Osteoblast (primary cell): Measurements from ENCODE around the gene LDB1. TPM values are rescaled to one million over a fixed set of nuclear protein-coding genes. Genes with fewer than 3 reads are reported as not detected.

Experiments used
- DNase-seq: peaks from one replicate; pipeline ENCODE4 v3.0.0; 2011; ENCODE audit warnings: low spot score, mixed read lengths; ENCODE audit not compliant: insufficient read length; ENCODE audit errors: missing footprints
- H2AFZ ChIP-seq: 2 replicates; pipeline ENCODE4 v1.6.0; 2011; ENCODE audit warnings: mild to moderate bottlenecking, low read length
- H3K27ac ChIP-seq: 2 replicates; pipeline ENCODE4 v1.5.1; 2011; ENCODE audit warnings: mild to moderate bottlenecking, low read depth, low read length, moderate library complexity
- H3K27me3 ChIP-seq: 2 replicates; pipeline ENCODE4 v1.6.0; 2012; ENCODE audit warnings: mild to moderate bottlenecking, control low read depth, inconsistent platforms, low read length, moderate library complexity; ENCODE audit not compliant: insufficient read depth
- H3K36me3 ChIP-seq: 2 replicates; pipeline ENCODE4 v1.5.1; 2011; ENCODE audit warnings: mild to moderate bottlenecking, low read length, control low read depth, moderate library complexity; ENCODE audit not compliant: insufficient read depth
- H3K4me1 ChIP-seq: 2 replicates; pipeline ENCODE4 v1.5.1; 2011; ENCODE audit warnings: mild to moderate bottlenecking, low read length, control low read depth, moderate library complexity; ENCODE audit not compliant: insufficient read depth
- H3K4me2 ChIP-seq: 2 replicates; pipeline ENCODE4 v1.6.0; 2011; ENCODE audit warnings: mild to moderate bottlenecking, low read length; ENCODE audit not compliant: insufficient read depth
- H3K4me3 ChIP-seq: fragments of 200-600 bp; sonication (generic); 3 replicates; pipeline ENCODE4 v1.5.1; 2012; ENCODE audit warnings: mild to moderate bottlenecking, low read length, inconsistent platforms; ENCODE audit not compliant: insufficient read depth
- H3K79me2 ChIP-seq: 2 replicates; pipeline ENCODE4 v1.6.0; 2012; ENCODE audit warnings: mild to moderate bottlenecking, low read length, control low read depth, inconsistent platforms; ENCODE audit not compliant: insufficient read depth
- H3K9me3 ChIP-seq: 2 replicates; pipeline ENCODE4 v1.5.1; 2011; ENCODE audit warnings: low read depth, low read length, control low read depth
- H4K20me1 ChIP-seq: 2 replicates; pipeline ENCODE4 v1.6.0; 2012; ENCODE audit warnings: mild to moderate bottlenecking, low read length, control low read depth; ENCODE audit not compliant: insufficient read depth
- total RNA-seq: library from RNA; depleted of rRNA; stranded (reverse); fragments of >200 nt; gene quantifications from 2 replicates; pipeline ENCODE4 v1.2.3, GENCODE V29; 2012
- TF ChIP-seq, protein P1 (sequence below): IDR thresholded peaks from 2 replicates; pipeline ENCODE4 v1.5.1; 2011; ENCODE audit warnings: mild to moderate bottlenecking, low read depth, low read length, moderate library complexity; ENCODE audit errors: extremely low read depth

LDB1 gene
- total RNA-seq, 1 donor = 62.2 TPM

- Histone ChIP-seq H3K9me3 (no peaks in the 10 kb centered on the region), H3K36me3 (peaks cover 32% of the 10 kb centered on the region), H4K20me1 (peaks cover 56% of the 10 kb centered on the region), H3K27me3 (no peaks in the 10 kb centered on the region), H3K4me2 (peak overlapping the region; percentile 97), H3K27ac (peak overlapping the region; percentile 73), H2AFZ (no peak overlapping the region), H3K4me3 (peak overlapping the region; percentile 88), H3K4me1 (peaks cover 47% of the 10 kb centered on the region), H3K79me2 (peaks cover 78% of the 10 kb centered on the region)
- DNase-seq = peak; percentile 53
- TF ChIP-seq, protein P1, sequence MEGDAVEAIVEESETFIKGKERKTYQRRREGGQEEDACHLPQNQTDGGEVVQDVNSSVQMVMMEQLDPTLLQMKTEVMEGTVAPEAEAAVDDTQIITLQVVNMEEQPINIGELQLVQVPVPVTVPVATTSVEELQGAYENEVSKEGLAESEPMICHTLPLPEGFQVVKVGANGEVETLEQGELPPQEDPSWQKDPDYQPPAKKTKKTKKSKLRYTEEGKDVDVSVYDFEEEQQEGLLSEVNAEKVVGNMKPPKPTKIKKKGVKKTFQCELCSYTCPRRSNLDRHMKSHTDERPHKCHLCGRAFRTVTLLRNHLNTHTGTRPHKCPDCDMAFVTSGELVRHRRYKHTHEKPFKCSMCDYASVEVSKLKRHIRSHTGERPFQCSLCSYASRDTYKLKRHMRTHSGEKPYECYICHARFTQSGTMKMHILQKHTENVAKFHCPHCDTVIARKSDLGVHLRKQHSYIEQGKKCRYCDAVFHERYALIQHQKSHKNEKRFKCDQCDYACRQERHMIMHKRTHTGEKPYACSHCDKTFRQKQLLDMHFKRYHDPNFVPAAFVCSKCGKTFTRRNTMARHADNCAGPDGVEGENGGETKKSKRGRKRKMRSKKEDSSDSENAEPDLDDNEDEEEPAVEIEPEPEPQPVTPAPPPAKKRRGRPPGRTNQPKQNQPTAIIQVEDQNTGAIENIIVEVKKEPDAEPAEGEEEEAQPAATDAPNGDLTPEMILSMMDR = no peak
Measured at GRCh38 chr10:102113261-102113955, 6.8 kb downstream of the LDB1 start.

DNA sequence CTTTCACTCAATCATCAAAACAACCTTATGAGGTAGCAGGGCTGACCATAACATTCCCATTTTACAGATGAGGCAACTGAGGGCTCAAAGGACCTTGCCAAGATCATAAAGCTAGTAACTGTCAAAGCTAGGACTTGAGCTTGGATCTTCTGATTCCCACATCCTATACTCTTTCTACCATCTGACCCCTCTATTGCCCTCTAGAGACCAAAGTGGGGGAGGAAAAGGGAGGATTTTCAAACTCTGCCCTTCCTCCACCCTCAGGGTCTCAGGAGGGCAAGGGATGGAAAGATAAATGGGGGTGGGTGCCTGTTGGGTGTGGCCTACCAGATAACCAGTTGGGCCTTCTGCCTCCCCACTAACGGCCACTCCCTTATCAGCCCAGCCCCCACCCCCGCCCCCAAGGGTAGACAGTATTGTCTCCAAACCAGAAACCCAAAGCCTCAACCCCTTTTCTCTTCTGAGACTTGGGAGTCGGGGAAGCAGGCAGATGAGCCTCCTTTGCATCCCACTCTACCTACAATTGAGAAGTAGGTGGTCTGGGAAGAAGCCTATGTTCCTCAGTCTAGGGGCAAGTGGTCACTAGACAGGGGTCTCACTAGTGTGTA lies 7.9 kb downstream of the LDB1 start:
- H3K27ac ChIP-seq = no peak overlapping the region
- H3K79me2 ChIP-seq = peaks cover 68% of the 10 kb centered on the region

DNA sequence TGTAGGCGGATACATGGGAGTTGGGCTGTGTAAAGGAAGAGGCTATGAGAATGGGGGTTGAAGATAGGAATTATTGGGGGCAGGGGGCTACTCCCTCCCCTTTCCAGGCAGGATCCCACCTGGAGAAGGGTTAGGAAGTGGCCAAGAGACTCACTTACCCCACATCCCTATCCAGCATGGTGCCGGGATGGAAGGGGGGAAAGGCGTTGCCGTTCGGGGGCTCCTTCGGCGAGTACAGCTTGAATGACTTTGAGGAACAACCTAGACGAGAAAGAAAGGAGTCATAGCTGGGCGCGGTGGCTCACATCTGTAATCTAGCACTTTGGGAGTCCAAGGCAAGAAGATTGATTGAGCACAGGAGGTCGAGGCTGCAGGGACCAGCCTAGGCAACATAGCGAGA lies 8.9 kb downstream of the LDB1 start:
- no peak overlapping the region for H3K4me3 ChIP-seq
- no peaks in the 10 kb centered on the region for H3K9me3 ChIP-seq
- peaks cover 46% of the 10 kb centered on the region for H3K36me3 ChIP-seq
- peaks cover 60% of the 10 kb centered on the region for H4K20me1 ChIP-seq
- peaks cover 58% of the 10 kb centered on the region for H3K79me2 ChIP-seq
- peaks cover 25% of the 10 kb centered on the region for H3K4me1 ChIP-seq
- H3K27ac ChIP-seq = no peak overlapping the region
- TF ChIP-seq, protein P1 = no peak
- peak; percentile 65 for DNase-seq
- H2AFZ ChIP-seq = no peak overlapping the region
- no peak overlapping the region for H3K4me2 ChIP-seq
- no peaks in the 10 kb centered on the region for H3K27me3 ChIP-seq

More for the DNA sequence above, 7.9 kb downstream of the LDB1 start:
- Histone ChIP-seq H3K4me3 (no peak overlapping the region), H3K36me3 (peaks cover 42% of the 10 kb centered on the region), H3K9me3 (no peaks in the 10 kb centered on the region), H3K27me3 (no peaks in the 10 kb centered on the region), H3K4me2 (peak overlapping the region; percentile 97), H4K20me1 (peaks cover 56% of the 10 kb centered on the region), H3K4me1 (peaks cover 36% of the 10 kb centered on the region), H2AFZ (no peak overlapping the region)
- peak; percentile 46 for DNase-seq
- TF ChIP-seq, protein P1 = no peak
